HEK293 (cell line): Measurements from ENCODE around the gene SLC51A.
A peak's percentile ranks its signal among the peaks of the same experiment; 100 is the strongest.
"Not testable (repeated sequence)": the region's sequence is repeated elsewhere in the genome, so short reads cannot be mapped to it uniquely, and the experiment has no call there.

Source experiments
- CTCF ChIA-PET: fragments of 350-600 bp; formaldehyde crosslinking; extraction: SDS; loops from one replicate; lab custom pipeline; 2021; ENCODE audit warnings: antibody characterized with exemption; lab: Yijun Ruan, JAX
- POLR2A ChIA-PET: fragments of 300-600 bp; formaldehyde crosslinking; extraction: SDS; loops from one replicate; lab custom pipeline; 2020; ENCODE audit warnings: antibody characterized with exemption, inconsistent platforms; lab: Yijun Ruan, JAX
- H3K27ac ChIP-seq: fragments of 200-500 bp; sonication (Bioruptor generic); 2 replicates; pipeline ENCODE4 v1.5.1; 2014; ENCODE audit warnings: low read depth, low read length, control low read depth, inconsistent platforms; ENCODE audit errors: extremely low read depth
- H3K36me3 ChIP-seq, 2 experiments: fragments of 200-500 bp in 1 of 2; sonication (Bioruptor generic) in 1 of 2; 1 replicate in 1 of 2; 2 replicates in 1 of 2; pipeline ENCODE4 v1.5.1; 2014 to 2017; ENCODE audit warnings: inconsistent platforms in 2 of 2, low read length in 2 of 2; ENCODE audit not compliant: control insufficient read depth in 2 of 2, insufficient read depth in 1 of 2
- H3K4me1 ChIP-seq: fragments of 200-500 bp; sonication (Bioruptor generic); 2 replicates; pipeline ENCODE4 v1.5.1; 2014; ENCODE audit warnings: mild to moderate bottlenecking, low read length, inconsistent platforms; ENCODE audit not compliant: control insufficient read depth, insufficient read depth
- H3K4me3 ChIP-seq: 2 replicates; pipeline ENCODE4 v1.5.1; 2011; ENCODE audit warnings: low read depth, mild to moderate bottlenecking, control low read depth, low read length, moderate library complexity
- H3K9me3 ChIP-seq: fragments of 200-500 bp; sonication (Bioruptor generic); 2 replicates; pipeline ENCODE4 v1.5.1; 2014; ENCODE audit warnings: low read depth, low read length, inconsistent platforms; ENCODE audit not compliant: control insufficient read depth, insufficient read depth
- GLIS2 ChIP-seq: fragments of 450-650 bp; formaldehyde crosslinking; IDR thresholded peaks from 2 replicates; pipeline ENCODE4 v1.5.1; 2016; ENCODE audit warnings: missing biosample characterization, missing genetic modification characterization
- PRDM4 ChIP-seq: fragments of 450-650 bp; formaldehyde crosslinking; IDR thresholded peaks from 2 replicates; pipeline ENCODE4 v1.5.1; 2017; ENCODE audit warnings: missing biosample characterization, missing genetic modification characterization
- TSHZ1 ChIP-seq: fragments of 450-650 bp; formaldehyde crosslinking; IDR thresholded peaks from 2 replicates; pipeline ENCODE4 v1.5.1; 2016; ENCODE audit warnings: missing biosample characterization, missing genetic modification characterization, borderline replicate concordance
- ZBTB11 ChIP-seq: fragments of 450-650 bp; formaldehyde crosslinking; conservative IDR thresholded peaks from 2 replicates; pipeline ENCODE4 v1.5.1; 2016; ENCODE audit warnings: low read depth, missing biosample characterization, missing genetic modification characterization
- ZNF121 ChIP-seq: fragments of 450-650 bp; formaldehyde crosslinking; IDR thresholded peaks from 2 replicates; pipeline ENCODE4 v1.5.1; 2016; ENCODE audit warnings: missing biosample characterization, missing genetic modification characterization
- ZNF140 ChIP-seq: fragments of 450-650 bp; formaldehyde crosslinking; IDR thresholded peaks from 2 replicates; pipeline ENCODE4 v1.5.1; 2016; ENCODE audit warnings: missing biosample characterization, missing genetic modification characterization
- ZNF19 ChIP-seq: fragments of 450-650 bp; formaldehyde crosslinking; IDR thresholded peaks from 2 replicates; pipeline ENCODE4; 2016; ENCODE audit warnings: missing biosample characterization, missing genetic modification characterization, low read depth
- ZNF24 ChIP-seq: fragments of 450-650 bp; formaldehyde crosslinking; IDR thresholded peaks from 2 replicates; pipeline ENCODE4 v1.5.1; 2016; ENCODE audit warnings: missing biosample characterization, missing genetic modification characterization
- ZNF26 ChIP-seq: fragments of 450-650 bp; formaldehyde crosslinking; IDR thresholded peaks from 2 replicates; pipeline ENCODE4 v1.5.1; 2016; ENCODE audit warnings: missing biosample characterization, missing genetic modification characterization
- ZNF266 ChIP-seq: fragments of 450-650 bp; formaldehyde crosslinking; IDR thresholded peaks from 2 replicates; pipeline ENCODE4 v1.5.1; 2016; ENCODE audit warnings: missing biosample characterization, missing genetic modification characterization, low read depth
- ZNF433 ChIP-seq: fragments of 450-650 bp; formaldehyde crosslinking; IDR thresholded peaks from 2 replicates; pipeline ENCODE4 v1.5.1; 2016; ENCODE audit warnings: missing biosample characterization, missing genetic modification characterization, low read depth
- ZNF473 ChIP-seq: fragments of 450-650 bp; formaldehyde crosslinking; IDR thresholded peaks from 2 replicates; pipeline ENCODE4 v1.5.1; 2017; ENCODE audit warnings: missing biosample characterization, missing genetic modification characterization
- ZNF514 ChIP-seq: fragments of 450-650 bp; formaldehyde crosslinking; IDR thresholded peaks from 2 replicates; pipeline ENCODE4 v1.5.1; 2016; ENCODE audit warnings: missing biosample characterization, missing genetic modification characterization
- ZNF521 ChIP-seq: fragments of 450-650 bp; formaldehyde crosslinking; IDR thresholded peaks from 2 replicates; pipeline ENCODE4 v1.5.1; 2017; ENCODE audit warnings: missing biosample characterization, mild to moderate bottlenecking, missing genetic modification characterization
- ZNF530 ChIP-seq: fragments of 450-650 bp; formaldehyde crosslinking; IDR thresholded peaks from 2 replicates; pipeline ENCODE4 v1.5.1; 2016; ENCODE audit warnings: low read depth, missing biosample characterization, missing genetic modification characterization
- ZNF548 ChIP-seq: fragments of 450-650 bp; formaldehyde crosslinking; IDR thresholded peaks from 2 replicates; pipeline ENCODE4 v1.5.1; 2016; ENCODE audit warnings: missing biosample characterization, missing genetic modification characterization
- ZNF558 ChIP-seq: fragments of 450-650 bp; formaldehyde crosslinking; IDR thresholded peaks from 2 replicates; pipeline ENCODE4 v1.5.1; 2016; ENCODE audit warnings: missing biosample characterization, missing genetic modification characterization
- ZNF623 ChIP-seq: fragments of 450-650 bp; formaldehyde crosslinking; IDR thresholded peaks from 2 replicates; pipeline ENCODE4 v1.5.1; 2016; ENCODE audit warnings: missing biosample characterization, missing genetic modification characterization
- ZNF747 ChIP-seq: fragments of 450-650 bp; formaldehyde crosslinking; IDR thresholded peaks from 2 replicates; pipeline ENCODE4 v1.5.1; 2016; ENCODE audit warnings: missing biosample characterization, missing genetic modification characterization
- ZNF785 ChIP-seq: fragments of 450-650 bp; formaldehyde crosslinking; IDR thresholded peaks from 2 replicates; pipeline ENCODE4 v1.5.1; 2016; ENCODE audit warnings: missing biosample characterization, missing genetic modification characterization

The SLC51A gene

GRCh38 chr3:196170296-196170695 is 46.0 kb upstream of the SLC51A start:
- POLR2A ChIA-PET, CTCF ChIA-PET: not testable (repeated sequence)

GRCh38 chr3:196174652-196175051 is 41.7 kb upstream of the SLC51A start:
- CTCF ChIA-PET = no interaction called here
- Histone ChIP-seq H3K4me1 (no peaks in the 10 kb centered on the region), H3K36me3 (no peaks in the 10 kb centered on the region), H3K9me3 (no peaks in the 10 kb centered on the region), H3K4me3 (no peak overlapping the region), H3K27ac (no peak overlapping the region)
- no peak for TF ChIP-seq ZNF266 (tag by site-specific recombination)
- no peak for TF ChIP-seq ZNF19 (tag by site-specific recombination)
- TF ChIP-seq ZNF558 (tag by site-specific recombination) = no peak
- no peak for TF ChIP-seq ZBTB11 (tag by site-specific recombination)
- no peak for TF ChIP-seq ZNF747 (tag by site-specific recombination)
- TF ChIP-seq ZNF530 (tag by site-specific recombination) = no peak
- TF ChIP-seq ZNF521 (tag by site-specific recombination) = no peak
- POLR2A ChIA-PET = no interaction called here

More at GRCh38 chr3:196170296-196170695, 46.0 kb upstream of the SLC51A start:
- H3K36me3 ChIP-seq, H3K9me3 ChIP-seq, H3K4me3 ChIP-seq, H3K27ac ChIP-seq, H3K4me1 ChIP-seq: not testable (repeated sequence)
- TF ChIP-seq ZNF121 (tag by site-specific recombination) = 0 out of 2 replicates have a peak, but pooled peaks have one; percentile 37
- TF ChIP-seq, all 188 proteins: peak for 1; not testable (repeated sequence) for 187

GRCh38 chr3:196175116-196175625 is 41.2 kb upstream of the SLC51A start:
- ChIA-PET POLR2A (no interaction called here), CTCF (no interaction called here)
- Histone ChIP-seq H3K36me3 (no peaks in the 10 kb centered on the region), H3K9me3 (no peaks in the 10 kb centered on the region), H3K27ac (no peak overlapping the region), H3K4me3 (no peak overlapping the region), H3K4me1 (no peaks in the 10 kb centered on the region)
- TF ChIP-seq GLIS2 (tag by site-specific recombination) = no peak
- TF ChIP-seq ZNF24 (tag by site-specific recombination) = no peak
- no peak for TF ChIP-seq ZNF514
- no peak for TF ChIP-seq ZNF26
- no peak for TF ChIP-seq ZNF785 (tag by site-specific recombination)
- TF ChIP-seq ZNF140 = no peak
- TF ChIP-seq ZNF623 = no peak
- no peak for TF ChIP-seq ZNF473
- no peak for TF ChIP-seq ZNF433
- no peak for TF ChIP-seq PRDM4
- TF ChIP-seq TSHZ1 (tag by site-specific recombination) = no peak
- no peak for TF ChIP-seq ZNF548 (tag by site-specific recombination)
